ENCODE results near the gene ANTXR1. TPM values are rescaled to one million over a fixed set of nuclear protein-coding genes. Genes with fewer than 3 reads are reported as not detected.

Gene ANTXR1
- total RNA-seq, 1 experiment from 2014 or later = 25.7 TPM

GRCh38 chr2:69214898-69215297 is 201.9 kb downstream of the ANTXR1 start:
- TF ChIP-seq EZH2 (IDR thresholded peaks at IDR 0.05) = no peak
- TF ChIP-seq SRF (IDR thresholded peaks at IDR 0.05; ENCODE audit: low read depth) = no peak
- TF ChIP-seq, protein P1, sequence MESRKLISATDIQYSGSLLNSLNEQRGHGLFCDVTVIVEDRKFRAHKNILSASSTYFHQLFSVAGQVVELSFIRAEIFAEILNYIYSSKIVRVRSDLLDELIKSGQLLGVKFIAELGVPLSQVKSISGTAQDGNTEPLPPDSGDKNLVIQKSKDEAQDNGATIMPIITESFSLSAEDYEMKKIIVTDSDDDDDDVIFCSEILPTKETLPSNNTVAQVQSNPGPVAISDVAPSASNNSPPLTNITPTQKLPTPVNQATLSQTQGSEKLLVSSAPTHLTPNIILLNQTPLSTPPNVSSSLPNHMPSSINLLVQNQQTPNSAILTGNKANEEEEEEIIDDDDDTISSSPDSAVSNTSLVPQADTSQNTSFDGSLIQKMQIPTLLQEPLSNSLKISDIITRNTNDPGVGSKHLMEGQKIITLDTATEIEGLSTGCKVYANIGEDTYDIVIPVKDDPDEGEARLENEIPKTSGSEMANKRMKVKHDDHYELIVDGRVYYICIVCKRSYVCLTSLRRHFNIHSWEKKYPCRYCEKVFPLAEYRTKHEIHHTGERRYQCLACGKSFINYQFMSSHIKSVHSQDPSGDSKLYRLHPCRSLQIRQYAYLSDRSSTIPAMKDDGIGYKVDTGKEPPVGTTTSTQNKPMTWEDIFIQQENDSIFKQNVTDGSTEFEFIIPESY (IDR thresholded peaks at IDR 0.05; ENCODE audit: extremely low read depth, insufficient replicate concordance, low read length) = no peak
- no peak for TF ChIP-seq ELF1 (IDR thresholded peaks at IDR 0.05; ENCODE audit: borderline replicate concordance, low read depth)
- no peak for TF ChIP-seq EGR1 (IDR thresholded peaks at IDR 0.05; ENCODE audit: low read depth)
- TF ChIP-seq ZNF274 (IDR thresholded peaks at IDR 0.05; ENCODE audit: low read depth, low read length) = no peak
- TF ChIP-seq ATF3 (IDR thresholded peaks at IDR 0.05) = no peak
- no peak for TF ChIP-seq REST (IDR thresholded peaks at IDR 0.05; ENCODE audit: low read depth)
- no peak for TF ChIP-seq CBX3 (IDR thresholded peaks at IDR 0.05; ENCODE audit: low read depth)
- no peak for TF ChIP-seq CEBPB (IDR thresholded peaks at IDR 0.05; ENCODE audit: low read depth)
- no peak for TF ChIP-seq TCF7L2 (IDR thresholded peaks at IDR 0.05; ENCODE audit: borderline replicate concordance, extremely low read depth, insufficient read depth, insufficient read length)
- no peak for TF ChIP-seq FOSL1 (IDR thresholded peaks at IDR 0.05; ENCODE audit: low read depth)
- no peak for TF ChIP-seq JUND (IDR thresholded peaks at IDR 0.05)
- TF ChIP-seq, protein P2, sequence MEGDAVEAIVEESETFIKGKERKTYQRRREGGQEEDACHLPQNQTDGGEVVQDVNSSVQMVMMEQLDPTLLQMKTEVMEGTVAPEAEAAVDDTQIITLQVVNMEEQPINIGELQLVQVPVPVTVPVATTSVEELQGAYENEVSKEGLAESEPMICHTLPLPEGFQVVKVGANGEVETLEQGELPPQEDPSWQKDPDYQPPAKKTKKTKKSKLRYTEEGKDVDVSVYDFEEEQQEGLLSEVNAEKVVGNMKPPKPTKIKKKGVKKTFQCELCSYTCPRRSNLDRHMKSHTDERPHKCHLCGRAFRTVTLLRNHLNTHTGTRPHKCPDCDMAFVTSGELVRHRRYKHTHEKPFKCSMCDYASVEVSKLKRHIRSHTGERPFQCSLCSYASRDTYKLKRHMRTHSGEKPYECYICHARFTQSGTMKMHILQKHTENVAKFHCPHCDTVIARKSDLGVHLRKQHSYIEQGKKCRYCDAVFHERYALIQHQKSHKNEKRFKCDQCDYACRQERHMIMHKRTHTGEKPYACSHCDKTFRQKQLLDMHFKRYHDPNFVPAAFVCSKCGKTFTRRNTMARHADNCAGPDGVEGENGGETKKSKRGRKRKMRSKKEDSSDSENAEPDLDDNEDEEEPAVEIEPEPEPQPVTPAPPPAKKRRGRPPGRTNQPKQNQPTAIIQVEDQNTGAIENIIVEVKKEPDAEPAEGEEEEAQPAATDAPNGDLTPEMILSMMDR (IDR thresholded peaks at IDR 0.05 in 2 of 3, conservative IDR thresholded peaks at IDR 0.05 in 1 of 3; ENCODE audit: borderline replicate concordance in 1 of 3, insufficient read depth in 1 of 3, low read depth in 2 of 3, low read length in 2 of 3) = no peak
- Histone ChIP-seq H2AFZ (ENCODE audit: low read depth, low read length, poor library complexity, severe bottlenecking) (no peak overlapping the region), H4K20me1 (ENCODE audit: insufficient read depth) (no peaks in the 10 kb centered on the region), H3K27ac (ENCODE audit: low read depth, low read length) (no peak overlapping the region), H3K9ac (ENCODE audit: low read length) (no peak overlapping the region), H3K9me3 (ENCODE audit: control insufficient read depth in 1 of 2, insufficient read depth in 1 of 2, low read depth in 1 of 2, low read length in 2 of 2) (no peaks in the 10 kb centered on the region), H3K79me2 (ENCODE audit: insufficient read depth, low read length) (no peaks in the 10 kb centered on the region), H3K9me2 (ENCODE audit: insufficient read depth) (no peaks in the 10 kb centered on the region), H3K4me1 (ENCODE audit: control insufficient read depth in 1 of 2, insufficient read depth in 2 of 2, low read length in 2 of 2) (no peaks in the 10 kb centered on the region), H3K36me3 (ENCODE audit: control insufficient read depth in 1 of 2, insufficient read depth in 2 of 2, low read length in 2 of 2) (no peaks in the 10 kb centered on the region), H3K27me3 (ENCODE audit: insufficient read depth, low read length) (no peaks in the 10 kb centered on the region), H3K4me3 (replicated peaks in 1 of 2; ENCODE audit: low read depth in 1 of 2, low read length in 2 of 2) (no peak overlapping the region), H3K4me2 (ENCODE audit: low read length) (no peak overlapping the region)
- no TSS peak for BruUV-seq (replicated peaks)
- intact Hi-C loops (cut with micrococcal nuclease) = no loop called here
- POLR2A ChIA-PET = no interaction called here
- DNase-seq (ENCODE audit: low read depth, low spot score) (no peak), ATAC-seq (no peak)
- CTCF ChIA-PET = no interaction called here
- RAD21 ChIA-PET (ENCODE audit: low non-redundant PET in 1 of 2, low total read pairs in 2 of 2, uncharacterized antibody in 2 of 2, unreplicated experiment in 2 of 2) = interaction anchor here in 1 of 2 experiments (0.6 kb wide), 1 partner anchor 425 kb away, joined by 3 read pairs; no protein-coding TSS in a partner anchor

Measured in HCT116 (cell line).